Panc1 (cell line): ENCODE data around the gene HAND1. TPM values are rescaled to one million over a fixed set of nuclear protein-coding genes. Genes with fewer than 3 reads are reported as not detected.

Experiments
- ATAC-seq: fragments of 200-7000 bp; cut with Tn5 transposase; 2 replicates; pipeline ENCODE4 v1.9.1; 2020; ENCODE audit warnings: mild to moderate bottlenecking, moderate library complexity
- BruUV-seq: library from RNA; stranded (reverse); fragments of 400-500 nt; replicated peaks from 2 replicates; lab custom pipeline; 2021; lab: Mats Ljungman, UMichigan
- CTCF ChIA-PET: fragments of 300-600 bp; sonication (Branson Sonifier 250); formaldehyde crosslinking; loops from one replicate; lab custom pipeline; 2022; ENCODE audit warnings: antibody characterized with exemption; lab: Charles Lee
- POLR2A ChIA-PET: fragments of 300-600 bp; sonication (Branson Sonifier 250); formaldehyde crosslinking; loops from one replicate; lab custom pipeline; 2022; ENCODE audit warnings: antibody characterized with exemption; lab: Charles Lee
- DNase-seq: peaks from one replicate; pipeline ENCODE4 v3.0.0-alpha.2; 2010; ENCODE audit warnings: low read depth, low spot score
- H3K27ac ChIP-seq: 2 replicates; pipeline ENCODE4 v1.5.1; 2011; ENCODE audit warnings: mild to moderate bottlenecking, low read length, inconsistent platforms
- H3K27me3 ChIP-seq: fragments of 200-500 bp; sonication (Bioruptor generic); 2 replicates; pipeline ENCODE4 v1.6.0; 2014; ENCODE audit warnings: low read length, inconsistent platforms; ENCODE audit not compliant: control insufficient read depth, insufficient read depth
- H3K36me3 ChIP-seq: fragments of 200-500 bp; sonication (Bioruptor generic); 2 replicates; pipeline ENCODE4 v1.5.1; 2014; ENCODE audit warnings: inconsistent platforms, mild to moderate bottlenecking, low read length, moderate library complexity; ENCODE audit not compliant: control insufficient read depth, insufficient read depth
- H3K4me1 ChIP-seq: 2 replicates; pipeline ENCODE4 v1.5.1; 2011; ENCODE audit warnings: inconsistent platforms, mild to moderate bottlenecking, low read length, moderate library complexity; ENCODE audit not compliant: control insufficient read depth, insufficient read depth
- H3K4me3 ChIP-seq, 2 experiments: 2 replicates each; pipeline ENCODE4 v1.5.1; 2011 to 2012; ENCODE audit warnings: low read depth in 2 of 2, low read length in 2 of 2, mild to moderate bottlenecking in 2 of 2, inconsistent platforms in 1 of 2, moderate library complexity in 1 of 2
- H3K9me3 ChIP-seq: fragments of 200-500 bp; sonication (Bioruptor generic); 2 replicates; pipeline ENCODE4 v1.5.1; 2014; ENCODE audit warnings: low read depth, mild to moderate bottlenecking, inconsistent platforms, low read length, moderate library complexity; ENCODE audit not compliant: control insufficient read depth, insufficient read depth
- CTCF ChIP-seq: fragments of 450-650 bp; IDR thresholded peaks from 2 replicates; pipeline ENCODE4 v1.5.1; 2017; ENCODE audit warnings: mild to moderate bottlenecking
- POLR2AphosphoS5 ChIP-seq: IDR thresholded peaks from 2 replicates; pipeline ENCODE4 v1.6.1; 2012; ENCODE audit warnings: mild to moderate bottlenecking, low read depth, low read length, moderate library complexity
- REST ChIP-seq, 2 experiments: IDR thresholded peaks; 2 replicates each; pipeline ENCODE4 v1.6.1; 2011 to 2012; ENCODE audit warnings: low read depth in 2 of 2, control low read depth in 1 of 2, low read length in 1 of 2, mild to moderate bottlenecking in 1 of 2, moderate library complexity in 1 of 2; ENCODE audit not compliant: insufficient read depth in 1 of 2
- SIN3A ChIP-seq: IDR thresholded peaks from 2 replicates; pipeline ENCODE4 v1.6.1; 2012; ENCODE audit warnings: low read depth, mild to moderate bottlenecking, low read length, moderate library complexity, borderline replicate concordance; ENCODE audit not compliant: insufficient read depth
- TCF7L2 ChIP-seq: IDR thresholded peaks from 2 replicates; pipeline ENCODE4 v1.6.1; 2011; ENCODE audit warnings: mild to moderate bottlenecking, low read depth, low read length, inconsistent platforms
- in situ Hi-C: cut with HindIII; loops from 2 replicates; pipeline ENCODE4 v1.10.0; 2016; ENCODE audit warnings: low sequenced_read_pairs, low pct_unique_long_range_greater_than_20kb
- intact Hi-C: fragments of 100-400 bp; cut with micrococcal nuclease; formaldehyde crosslinking; loops from one replicate; pipeline ENCODE4 v1.10.0; 2022; ENCODE audit not compliant: unreplicated experiment
- total RNA-seq: library from RNA; stranded (reverse); gene quantifications from one replicate; pipeline ENCODE4 v1.2.1, GENCODE V29; 2021; ENCODE audit not compliant: unreplicated experiment

The HAND1 gene
- total RNA-seq, 1 experiment from 2014 or later, result 0.10 TPM

GRCh38 chr5:154511984-154512383 lies 34.0 kb upstream of the HAND1 start:
- no TSS peak for BruUV-seq
- ATAC-seq (no peak), DNase-seq (no peak)
- in situ Hi-C loops, result no loop called here
- Histone ChIP-seq H3K27me3 (no peaks in the 10 kb centered on the region), H3K36me3 (no peaks in the 10 kb centered on the region), H3K27ac (no peak overlapping the region), H3K9me3 (no peaks in the 10 kb centered on the region), H3K4me1 (no peaks in the 10 kb centered on the region), H3K4me3 (no peak overlapping the region)
- intact Hi-C loops, result no loop called here
- TF ChIP-seq TCF7L2, result no peak
- TF ChIP-seq SIN3A, result no peak
- no peak for TF ChIP-seq CTCF
- no peak for TF ChIP-seq REST (IDR thresholded peaks at IDR 0.05; ENCODE audit: insufficient read depth in 1 of 2, low read depth in 2 of 2, low read length in 1 of 2)
- TF ChIP-seq POLR2AphosphoS5, result no peak
- ChIA-PET CTCF (interaction anchor here (0.6 to 0.7 kb wide), 2 partner anchors 9 to 16 kb away, joined by 3 to 4 read pairs; no protein-coding TSS in a partner anchor), POLR2A (no interaction called here)

- POLR2A ChIA-PET, result no interaction called here
- Histone ChIP-seq H3K36me3 (no peaks in the 10 kb centered on the region), H3K4me1 (no peaks in the 10 kb centered on the region), H3K27me3 (no peaks in the 10 kb centered on the region), H3K27ac (no peak overlapping the region), H3K9me3 (no peaks in the 10 kb centered on the region), H3K4me3 (no peak overlapping the region)
- intact Hi-C loops, result no loop called here
- no TSS peak for BruUV-seq
- ATAC-seq (no peak), DNase-seq (no peak)
- CTCF ChIA-PET, result no interaction called here
- in situ Hi-C loops, result no loop called here
- TF ChIP-seq REST (IDR thresholded peaks at IDR 0.05; ENCODE audit: insufficient read depth in 1 of 2, low read depth in 2 of 2, low read length in 1 of 2) (no peak), CTCF (no peak), SIN3A (no peak), TCF7L2 (no peak), POLR2AphosphoS5 (no peak)
Measured at GRCh38 chr5:154509784-154510555, 31.9 kb upstream of the HAND1 start.
